K562 (cell line): Measurements from ENCODE around the gene DNAAF6. TPM values are rescaled to one million over a fixed set of nuclear protein-coding genes. Genes with fewer than 3 reads are reported as not detected.

Experiments used
- ATAC-seq: fragments of 200-7000 bp; cut with Tn5 transposase; 3 replicates; pipeline ENCODE4 v1.9.1; 2020; ENCODE audit warnings: moderate library complexity
- BruUV-seq: library from RNA; stranded (reverse); fragments of 400-500 nt; replicated peaks from 2 replicates; lab custom pipeline; 2021; lab: Mats Ljungman, UMichigan
- CTCF ChIA-PET: fragments of 300-600 bp; formaldehyde crosslinking; extraction: SDS; loops from one replicate; lab custom pipeline; 2021; ENCODE audit warnings: low intra/inter-chr PET ratio; lab: Yijun Ruan, JAX
- POLR2A ChIA-PET: fragments of 300-600, 350-650 bp; sonication (Branson Sonifier 250); formaldehyde crosslinking; extraction: SDS; loops from one replicate; lab custom pipeline; 2021; ENCODE audit warnings: antibody characterized with exemption, inconsistent platforms; lab: Yijun Ruan, JAX
- DNase-seq, 4 experiments: peaks; one replicate each; pipeline versions ENCODE4 v3.0.0 to v3.0.0-alpha.2; 2011 to 2018; ENCODE audit warnings: low spot score in 3 of 4, mixed read lengths in 3 of 4; ENCODE audit errors: extremely low read depth in 1 of 4
- FAIRE-seq: peaks from 2 replicates; lab custom pipeline; 2011; peaks lifted over from hg19 to GRCh38; lab: Jason Lieb, UNC
- H2AFZ ChIP-seq: 2 replicates; pipeline ENCODE4 v1.6.0; 2011; ENCODE audit warnings: low read depth, low read length, control low read depth, inconsistent platforms
- H3K27ac ChIP-seq: fragments of 200-600 bp; 3 replicates; pipeline ENCODE4 v1.8.0; 2011; ENCODE audit warnings: low read depth, mild to moderate bottlenecking, control low read depth, inconsistent platforms, low read length, moderate library complexity, mixed read lengths; ENCODE audit errors: extremely low read depth
- H3K27me3 ChIP-seq, 2 experiments: fragments of 300-600 bp in 1 of 2; 2 replicates in 1 of 2; 3 replicates in 1 of 2; pipeline versions ENCODE4 v1.6.0 to v1.8.0; 2011; ENCODE audit warnings: inconsistent platforms in 2 of 2, low read length in 2 of 2, mild to moderate bottlenecking in 1 of 2, mixed read lengths in 1 of 2, moderate library complexity in 1 of 2; ENCODE audit not compliant: control insufficient read depth in 2 of 2, insufficient read depth in 2 of 2
- H3K36me3 ChIP-seq: fragments of 300-600 bp; 3 replicates; pipeline ENCODE4 v1.8.0; 2011; ENCODE audit warnings: mild to moderate bottlenecking, low read length, inconsistent platforms; ENCODE audit not compliant: control insufficient read depth, insufficient read depth
- H3K4me1 ChIP-seq, 2 experiments: fragments of 200-600 bp in 1 of 2; replicated peaks in 1 of 2; 2 replicates in 1 of 2; 3 replicates in 1 of 2; pipeline versions ENCODE4 v1.5.1 to v1.8.0; 2011; ENCODE audit warnings: inconsistent platforms in 2 of 2, low read length in 2 of 2, mild to moderate bottlenecking in 1 of 2, mixed read lengths in 1 of 2, moderate library complexity in 1 of 2; ENCODE audit not compliant: control insufficient read depth in 2 of 2, insufficient read depth in 2 of 2
- H3K4me2 ChIP-seq: 2 replicates; pipeline ENCODE4 v1.6.1; 2011; ENCODE audit warnings: low read length, control low read depth, inconsistent platforms, mixed read lengths; ENCODE audit not compliant: insufficient read depth
- H3K4me3 ChIP-seq: fragments of 200-600 bp; sonication (generic), shearing (Covaris generic); 2 replicates; pipeline ENCODE4 v1.5.1; 2016; ENCODE audit warnings: control low read depth, inconsistent platforms
- H3K79me2 ChIP-seq: fragments of 200-600 bp; 3 replicates; pipeline ENCODE4 v1.8.0; 2011; ENCODE audit warnings: low read length, inconsistent platforms; ENCODE audit not compliant: control insufficient read depth, insufficient read depth
- H3K9ac ChIP-seq, 2 experiments: 2 replicates each; pipeline versions ENCODE4 v1.6.0 to v1.6.1; 2011; ENCODE audit warnings: low read depth in 2 of 2, low read length in 2 of 2, control low read depth in 1 of 2, inconsistent platforms in 1 of 2, mild to moderate bottlenecking in 1 of 2, mixed read lengths in 1 of 2; ENCODE audit not compliant: insufficient read depth in 1 of 2
- H3K9me1 ChIP-seq: one replicate; pipeline ENCODE4 v1.6.0; 2011; ENCODE audit warnings: inconsistent platforms, mild to moderate bottlenecking, low read length, moderate library complexity; ENCODE audit not compliant: control insufficient read depth, insufficient read depth
- H3K9me3 ChIP-seq: replicated peaks from 2 replicates; pipeline ENCODE4 v1.5.1; 2011; ENCODE audit warnings: low read depth, low read length, inconsistent platforms; ENCODE audit not compliant: control insufficient read depth, insufficient read depth
- H4K20me1 ChIP-seq: replicated peaks from 2 replicates; pipeline ENCODE4 v1.6.1; 2011; ENCODE audit warnings: low read length, inconsistent platforms, mixed read lengths; ENCODE audit not compliant: control insufficient read depth, insufficient read depth
- ADNP ChIP-seq: fragments of 200-800 bp; sonication (Bioruptor generic); IDR thresholded peaks from 2 replicates; pipeline ENCODE4 v1.6.1; 2016; ENCODE audit warnings: missing genetic modification characterization, missing compliant biosample characterization
- CBFA2T2 ChIP-seq: fragments of 450-650 bp; conservative IDR thresholded peaks from 2 replicates; pipeline ENCODE4 v1.6.1; 2017; ENCODE audit warnings: mild to moderate bottlenecking
- CBFA2T3 ChIP-seq: fragments of 450-650 bp; IDR thresholded peaks from 2 replicates; pipeline ENCODE4 v1.6.1; 2017
- CEBPG ChIP-seq, 3 experiments: fragments of 200-800 bp in 1 of 3; sonication (Bioruptor generic) in 1 of 3; sonication (generic) in 1 of 3; formaldehyde crosslinking in 1 of 3; IDR thresholded peaks in 2 of 3; conservative IDR thresholded peaks in 1 of 3; 2 replicates each; pipeline versions ENCODE4 v1.6.1 to v1.8.0; 2016 to 2022; ENCODE audit warnings: missing compliant biosample characterization in 2 of 3, missing genetic modification characterization in 2 of 3, mild to moderate bottlenecking in 1 of 3, missing genetic modification reagents in 1 of 3
- E2F5 ChIP-seq: sonication (generic); formaldehyde crosslinking; IDR thresholded peaks from 2 replicates; pipeline ENCODE4 v1.8.0; 2022; ENCODE audit warnings: mild to moderate bottlenecking, missing genetic modification reagents
- EP300 ChIP-seq: IDR thresholded peaks from 2 replicates; pipeline ENCODE4 v1.6.1; 2012; ENCODE audit warnings: low read length, improper control_type of control experiment
- GATA2 ChIP-seq: sonication (generic); formaldehyde crosslinking; IDR thresholded peaks from 2 replicates; pipeline ENCODE4 v1.4.0; 2020; ENCODE audit warnings: mild to moderate bottlenecking, missing genetic modification reagents
- KDM1A ChIP-seq, 2 experiments: fragments of 450-650 bp; IDR thresholded peaks; 2 replicates each; pipeline ENCODE4 v1.6.1; 2016; ENCODE audit warnings: mild to moderate bottlenecking in 2 of 2
- LCOR ChIP-seq: sonication (generic); formaldehyde crosslinking; IDR thresholded peaks from 2 replicates; pipeline ENCODE4 v1.8.0; 2022; ENCODE audit warnings: mild to moderate bottlenecking, missing genetic modification reagents
- MEF2A ChIP-seq: IDR thresholded peaks from 2 replicates; pipeline ENCODE4 v1.6.1; 2011; ENCODE audit warnings: low read depth, mild to moderate bottlenecking, low read length, moderate library complexity; ENCODE audit not compliant: control insufficient read depth
- MXI1 ChIP-seq: IDR thresholded peaks from 2 replicates; pipeline ENCODE4 v1.6.1; 2011; ENCODE audit warnings: low read depth, mild to moderate bottlenecking, improper control_type of control experiment, low read length
- NCOA6 ChIP-seq: fragments of 450-650 bp; IDR thresholded peaks from 2 replicates; pipeline ENCODE4 v1.6.1; 2017; ENCODE audit warnings: mild to moderate bottlenecking
- NR1H2 ChIP-seq: sonication (generic); formaldehyde crosslinking; IDR thresholded peaks from 2 replicates; pipeline ENCODE4 v1.4.0; 2020; ENCODE audit warnings: mild to moderate bottlenecking, missing genetic modification reagents
- PCBP2 ChIP-seq: fragments of 200-400 bp; formaldehyde crosslinking; IDR thresholded peaks from 2 replicates; pipeline ENCODE4 v1.6.1; 2018; ENCODE audit warnings: low read length, low read depth, mild to moderate bottlenecking, moderate library complexity; ENCODE audit not compliant: poor library complexity, severe bottlenecking
- PML ChIP-seq: IDR thresholded peaks from 2 replicates; pipeline ENCODE4 v1.6.1; 2012; ENCODE audit warnings: low read length, inconsistent platforms
- PRMT5 ChIP-seq: sonication (generic); formaldehyde crosslinking; IDR thresholded peaks from 2 replicates; pipeline ENCODE4 v1.5.0; 2020; ENCODE audit warnings: missing genetic modification reagents
- SMARCA4 ChIP-seq: fragments of 450-650 bp; IDR thresholded peaks from 2 replicates; pipeline ENCODE4 v1.6.1; 2016
- STAT5A ChIP-seq: IDR thresholded peaks from 2 replicates; pipeline ENCODE4 v1.6.1; 2012; ENCODE audit warnings: low read length, inconsistent platforms, borderline replicate concordance
- TBL1XR1 ChIP-seq, 2 experiments: IDR thresholded peaks; 2 replicates each; pipeline ENCODE4 v1.6.1; 2012; ENCODE audit warnings: improper control_type of control experiment in 2 of 2, low read length in 2 of 2, mild to moderate bottlenecking in 1 of 2
- TCF3 ChIP-seq: sonication (generic); formaldehyde crosslinking; IDR thresholded peaks from 2 replicates; pipeline ENCODE4 v1.4.0; 2020; ENCODE audit warnings: mild to moderate bottlenecking, missing genetic modification reagents
- ZFX ChIP-seq: sonication (generic); formaldehyde crosslinking; IDR thresholded peaks from 2 replicates; pipeline ENCODE4 v1.8.0; 2022; ENCODE audit warnings: mild to moderate bottlenecking, missing genetic modification reagents, moderate library complexity
- ZNF184 ChIP-seq: sonication (generic); formaldehyde crosslinking; IDR thresholded peaks from 2 replicates; pipeline ENCODE4 v1.5.0; 2020; ENCODE audit warnings: missing genetic modification reagents
- ZNF77 ChIP-seq: fragments of 250-450 bp; sonication (Bioruptor Pico); IDR thresholded peaks from 2 replicates; pipeline ENCODE4 v1.5.0; 2020
- in situ Hi-C: fragments of 300-500 bp; cut with MboI; formaldehyde crosslinking; loops from 4 replicates; pipeline ENCODE4 v1.15.0; 2018; ENCODE audit warnings: inconsistent platforms, mixed read lengths
- intact Hi-C: fragments of 100-400 bp; cut with micrococcal nuclease; formaldehyde crosslinking; loops from 2 replicates; pipeline ENCODE4 v1.14.2; 2022
- polyA plus RNA-seq, 8 experiments: library from polyadenylated mRNA; depleted of rRNA in 4 of 8; stranded (reverse) in 5 of 8; unstranded in 3 of 8; fragments of >200 nt; fragmentation: Nextera tagmentation in 2 of 8; fragmentation: Illumina TruSeq in 1 of 8; extraction: Ambion mirVana in 2 of 8; extraction: Trizol in 1 of 8; gene quantifications; 2 replicates each; pipeline versions ENCODE4 v1.2.1 to v1.2.3, GENCODE V29; 2011 to 2014; ENCODE audit warnings: inconsistent platforms in 1 of 8, missing spikeins in 1 of 8
- total RNA-seq, 7 experiments: library from RNA; depleted of rRNA in 6 of 7; stranded (reverse); fragments of >200 nt in 6 of 7; fragmentation: Illumina TruSeq in 2 of 7; extraction: Trizol in 2 of 7; gene quantifications; 2 replicates each; pipeline versions ENCODE4 v1.2.1 to v1.2.3, GENCODE V29; 2011 to 2021; ENCODE audit warnings: low replicate concordance in 1 of 7

Gene DNAAF6
- total and polyA plus RNA-seq, 9 of the 15 experiments (the other 6 are each of a cell fraction or from before 2014, with no cell fraction given) = 0.04 to 0.17 (median 0.14) TPM; not detected in 4

GRCh38 chrX:107167163-107167921 is 39.1 kb upstream of the DNAAF6 start (continued):
- no peak for TF ChIP-seq CEBPG (CRISPR knock-in tag; IDR thresholded peaks at IDR 0.05)
- TF ChIP-seq CEBPG (tag; conservative IDR thresholded peaks at IDR 0.05 in 1 of 2, IDR thresholded peaks at IDR 0.05 in 1 of 2) = peak; percentile 40 to 53; a peak in 3 of 4 replicates
- TF ChIP-seq, all 486 proteins: peak for 3

GRCh38 chrX:107168257-107168656 is 38.2 kb upstream of the DNAAF6 start:
- peak; percentile 63 for FAIRE-seq
- Histone ChIP-seq H3K9me3 (no peaks in the 10 kb centered on the region), H4K20me1 (no peaks in the 10 kb centered on the region), H3K4me3 (no peak overlapping the region), H3K4me2 (no peak overlapping the region), H3K9ac (no peak overlapping the region; a peak in 1 of 4 replicates), H3K27me3 (no peaks in the 10 kb centered on the region), H3K79me2 (peaks cover 12% of the 10 kb centered on the region; the same call in 2 of the 3 replicates), H3K4me1 (peaks cover 0 to 15% of the 10 kb centered on the region in 2 experiments; a peak in 3 of 5 replicates), H3K27ac (peak overlapping the region; percentile 9; the same call in 1 of the 3 replicates), H3K9me1 (no peaks in the 10 kb centered on the region), H2AFZ (no peak overlapping the region), H3K36me3 (peaks cover 39% of the 10 kb centered on the region; the same call in 1 of the 3 replicates)
- ChIA-PET CTCF (no interaction called here), POLR2A (interaction anchor here (0.7 to 1.9 kb wide), 3 partner anchors 13 to 25 kb away, joined by 4 to 6 read pairs (median 4); no protein-coding TSS in a partner anchor)
- in situ Hi-C loops = no loop called here
- BruUV-seq = no TSS peak
- ATAC-seq = peak; percentile 89
- peak in 2 of 4 experiments; percentile 57 to 68 for DNase-seq
- intact Hi-C loops = loop anchor here (2.0 kb wide), 1 partner anchor 37 kb away; no protein-coding TSS in a partner anchor
- peak; percentile 42; the same call in 1 of the 2 replicates for TF ChIP-seq GATA2
- TF ChIP-seq MEF2A = no peak
- TF ChIP-seq PML = peak; percentile 35; the same call in 1 of the 2 replicates
- TF ChIP-seq ZFX (CRISPR knock-in tag) = no peak
- TF ChIP-seq KDM1A (IDR thresholded peaks at IDR 0.05) = peak in 1 of 2 experiments; percentile 7; a peak in 1 of 4 replicates
- TF ChIP-seq STAT5A = peak; percentile 44; the same call in 1 of the 2 replicates
- TF ChIP-seq ZNF184 (CRISPR knock-in tag) = no peak
- TF ChIP-seq PCBP2 = no peak
- TF ChIP-seq CBFA2T3 = peak; percentile 88
- TF ChIP-seq E2F5 (CRISPR knock-in tag) = no peak
- 0 out of 2 replicates have a peak, but pooled peaks have one; percentile 5 for TF ChIP-seq MXI1
- TF ChIP-seq TCF3 (CRISPR knock-in tag) = peak; percentile 75
- TF ChIP-seq ADNP (tag) = 0 out of 2 replicates have a peak, but pooled peaks have one; percentile 30
- no peak for TF ChIP-seq ZNF77 (CRISPR knock-in tag)
- no peak for TF ChIP-seq NCOA6
- peak; percentile 67 for TF ChIP-seq CBFA2T2
- peak; percentile 74; the same call in 1 of the 2 replicates for TF ChIP-seq EP300
- no peak for TF ChIP-seq LCOR
- TF ChIP-seq NR1H2 (CRISPR knock-in tag) = no peak
- TF ChIP-seq PRMT5 (CRISPR knock-in tag) = no peak
- 0 out of 4 replicates have a peak, but pooled peaks of 1 of the 2 experiments have one; percentile 48 for TF ChIP-seq TBL1XR1 (IDR thresholded peaks at IDR 0.05; ENCODE audit: low read length in 2 of 2)
- peak; percentile 80 for TF ChIP-seq SMARCA4
